GM19455 (cell line): Measurements from ENCODE around the gene TMPRSS13.
"Not testable (repeated sequence)": the region's sequence is repeated elsewhere in the genome, so short reads cannot be mapped to it uniquely, and the experiment has no call there.

Experiments used
- ATAC-seq: cut with Tn5 transposase; IDR thresholded peaks from one replicate; pipeline ENCODE4 v1.9.1; 2021; ENCODE audit not compliant: unreplicated experiment

Gene TMPRSS13

DNA sequence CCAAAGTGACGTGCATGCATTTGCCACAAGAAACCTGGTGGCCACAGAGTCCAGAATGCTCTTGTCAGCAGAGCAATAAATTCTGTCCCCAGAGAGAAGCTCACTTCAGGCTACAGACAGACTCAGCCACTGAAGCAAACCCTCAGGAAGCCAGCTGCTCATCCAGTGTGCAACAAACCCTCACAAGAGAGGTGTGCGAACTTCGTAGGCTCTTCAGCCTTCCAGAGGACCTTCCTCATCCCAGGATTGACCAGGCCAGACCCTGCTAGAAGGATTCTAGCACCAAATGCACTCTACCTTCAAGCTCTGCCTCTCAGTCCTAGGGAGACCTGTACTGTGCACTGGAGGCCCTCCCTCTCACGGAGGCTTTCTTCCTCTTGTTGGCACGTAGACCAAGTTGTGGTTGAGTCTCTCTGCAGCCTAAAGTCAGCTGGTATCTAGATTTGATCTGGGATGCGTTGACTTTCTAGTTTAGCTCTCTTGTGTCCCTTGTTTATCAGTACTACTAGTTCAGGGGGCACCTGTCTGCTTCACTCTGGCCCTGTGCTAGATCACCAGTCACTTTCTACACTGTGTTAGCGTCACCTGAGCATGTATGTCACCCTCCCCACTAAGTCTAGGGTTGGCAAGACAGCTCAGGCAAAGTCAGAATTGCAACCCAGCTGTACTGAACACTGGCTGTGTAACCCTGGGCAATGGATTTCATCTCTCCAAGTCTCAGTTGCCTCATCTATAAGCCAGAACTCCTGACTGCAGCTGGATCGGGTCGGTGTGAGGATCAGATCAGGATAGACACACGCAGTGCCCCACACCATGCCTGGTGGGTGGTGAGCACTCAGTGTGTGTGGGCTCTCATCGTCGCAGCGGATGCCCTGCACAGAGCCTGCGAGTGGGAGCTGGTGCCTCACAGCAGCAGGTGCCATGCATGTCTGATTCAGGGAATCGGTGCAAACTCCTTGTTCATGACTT is 22.1 kb upstream of the TMPRSS13 start:
- ATAC-seq = no peak

DNA sequence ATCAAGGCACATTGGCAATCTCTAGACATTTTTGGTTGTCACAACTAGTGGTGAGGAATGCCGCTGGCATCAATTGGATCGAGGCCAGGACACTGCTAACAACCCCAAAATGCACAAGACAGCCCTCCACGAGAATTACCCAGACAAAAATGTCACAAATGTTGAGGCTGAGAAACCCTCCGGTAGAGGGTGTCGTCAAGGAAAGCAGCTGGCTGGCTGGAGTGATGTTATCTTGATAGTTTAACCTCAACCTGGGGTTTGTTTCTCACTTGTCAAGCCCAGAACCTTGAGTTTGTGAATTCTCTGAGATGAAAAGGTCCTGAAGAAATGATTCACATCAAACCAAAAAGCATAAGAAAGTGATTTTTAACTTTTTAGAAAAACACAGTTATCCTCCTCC is 21.1 kb upstream of the TMPRSS13 start:
- no peak for ATAC-seq

DNA sequence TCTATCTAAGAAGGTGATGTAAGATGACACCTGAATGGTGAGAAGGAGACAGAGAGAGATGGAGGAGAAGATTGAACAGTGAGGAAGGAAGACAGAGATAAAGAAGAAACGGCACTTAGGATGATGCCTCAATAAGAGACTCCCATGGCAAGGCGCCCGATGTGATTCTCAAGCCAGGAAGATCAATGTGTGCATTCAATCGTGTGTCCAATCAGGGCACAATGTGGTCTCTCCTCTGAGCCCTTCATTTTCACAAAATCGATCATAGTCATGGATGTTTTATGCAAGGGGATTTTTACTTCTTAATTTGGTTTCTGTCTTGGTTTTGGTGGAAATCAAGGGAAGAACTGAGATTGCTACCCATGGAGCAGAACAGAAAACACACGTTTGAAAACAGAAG is 19.9 kb upstream of the TMPRSS13 start:
- no peak for ATAC-seq

DNA sequence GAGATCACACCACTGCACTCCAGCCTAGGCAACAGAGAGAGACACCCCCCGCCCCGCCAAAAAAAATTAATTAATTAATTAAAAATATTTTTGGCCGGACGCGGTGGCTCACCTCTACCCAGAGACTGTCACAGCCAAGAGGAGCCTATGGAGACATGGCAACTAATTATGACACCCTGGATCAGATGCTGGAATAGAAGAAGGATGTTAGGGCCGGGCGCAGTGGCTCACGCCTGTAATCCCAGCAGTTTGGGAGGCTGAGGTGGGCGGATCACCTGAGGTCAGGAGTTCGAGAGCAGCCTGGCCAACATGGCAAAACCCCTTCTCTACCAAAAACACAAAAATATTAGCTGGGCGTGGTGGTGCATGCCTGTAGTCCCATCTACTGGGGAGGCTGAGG is 19.3 kb upstream of the TMPRSS13 start:
- ATAC-seq = not testable (repeated sequence)

DNA sequence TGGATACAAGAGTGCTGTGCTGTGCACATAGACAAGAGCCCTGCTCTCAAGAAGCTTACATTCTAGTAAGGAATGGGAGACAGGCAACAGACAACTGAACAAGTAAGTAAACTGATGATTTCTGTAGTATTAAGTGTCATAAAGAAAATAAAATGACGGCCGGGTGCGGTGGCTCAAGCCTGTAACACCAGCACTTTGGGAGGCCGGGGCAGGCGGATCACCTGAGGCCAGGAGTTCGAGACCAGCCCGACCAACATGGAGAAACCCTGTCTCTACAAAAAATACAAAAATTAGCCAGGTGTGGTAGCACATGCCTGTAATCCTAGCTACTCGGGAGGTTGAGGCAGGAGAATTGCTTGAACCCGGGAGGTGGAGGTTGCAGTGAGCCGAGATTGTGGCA is 18.5 kb upstream of the TMPRSS13 start:
- not testable (repeated sequence) for ATAC-seq

DNA sequence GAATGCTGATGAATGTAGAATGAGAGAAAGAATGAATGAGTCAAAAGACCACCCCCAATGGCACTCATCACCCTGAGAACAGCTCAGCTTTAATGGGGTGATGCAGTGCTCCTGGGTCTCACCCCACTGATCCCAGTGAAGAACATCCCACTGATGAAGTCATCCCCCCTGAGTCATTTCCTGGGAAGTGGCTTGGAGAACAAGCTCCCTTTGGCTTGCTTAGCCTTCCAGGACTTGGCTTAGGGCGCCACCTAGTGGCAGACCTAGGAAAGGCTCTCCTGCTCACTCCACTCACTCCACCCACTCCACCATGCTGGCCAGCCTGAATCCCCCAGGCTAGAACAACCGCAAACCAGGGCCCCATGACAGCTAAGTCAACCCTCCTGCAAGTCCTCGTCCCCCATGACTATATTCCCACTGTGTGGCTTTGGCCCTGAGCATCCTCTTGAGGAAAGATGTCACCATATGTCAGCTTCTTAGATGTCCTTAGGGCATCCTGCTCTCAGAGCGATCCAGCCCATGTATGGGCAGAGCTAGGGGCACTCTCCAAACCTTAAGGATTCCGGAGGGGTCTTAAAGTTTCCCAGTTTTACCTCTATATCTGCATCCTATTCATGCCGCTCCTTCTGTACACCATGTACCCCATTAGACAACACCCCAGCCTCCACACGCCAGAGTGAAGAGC is 17.8 kb upstream of the TMPRSS13 start:
- no peak for ATAC-seq

DNA sequence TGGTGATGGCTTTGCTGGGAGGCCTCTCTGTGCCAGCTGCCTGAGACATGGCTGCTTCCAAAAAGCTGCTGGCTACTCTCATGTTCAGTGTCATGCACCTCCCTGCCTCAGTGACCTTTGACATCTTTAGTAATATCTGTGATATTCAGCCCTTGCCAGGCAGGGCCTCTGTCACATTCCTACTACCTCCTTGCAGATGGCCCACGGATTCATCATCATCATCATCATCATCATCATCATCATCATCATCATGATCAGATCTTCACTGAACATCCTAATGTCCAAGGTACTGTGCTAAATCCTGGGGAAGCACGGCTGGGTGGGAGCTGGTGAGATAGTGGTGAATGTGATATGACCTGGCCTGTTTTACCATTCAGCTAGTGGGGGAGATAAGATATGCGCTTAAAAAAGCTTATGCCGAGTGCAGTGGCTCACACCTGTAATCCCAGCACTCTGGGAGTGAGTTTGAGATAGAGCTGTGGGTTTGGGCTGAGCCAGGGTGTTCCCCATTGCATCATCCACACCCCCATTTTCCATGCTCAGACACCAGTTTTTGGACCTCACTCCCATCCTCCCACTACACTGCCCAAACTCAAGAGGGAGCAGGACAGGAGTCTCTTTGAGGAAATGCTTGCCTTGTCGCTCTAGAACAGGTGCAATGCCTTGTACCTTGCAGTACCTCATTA is 17.1 kb upstream of the TMPRSS13 start:
- no peak for ATAC-seq

DNA sequence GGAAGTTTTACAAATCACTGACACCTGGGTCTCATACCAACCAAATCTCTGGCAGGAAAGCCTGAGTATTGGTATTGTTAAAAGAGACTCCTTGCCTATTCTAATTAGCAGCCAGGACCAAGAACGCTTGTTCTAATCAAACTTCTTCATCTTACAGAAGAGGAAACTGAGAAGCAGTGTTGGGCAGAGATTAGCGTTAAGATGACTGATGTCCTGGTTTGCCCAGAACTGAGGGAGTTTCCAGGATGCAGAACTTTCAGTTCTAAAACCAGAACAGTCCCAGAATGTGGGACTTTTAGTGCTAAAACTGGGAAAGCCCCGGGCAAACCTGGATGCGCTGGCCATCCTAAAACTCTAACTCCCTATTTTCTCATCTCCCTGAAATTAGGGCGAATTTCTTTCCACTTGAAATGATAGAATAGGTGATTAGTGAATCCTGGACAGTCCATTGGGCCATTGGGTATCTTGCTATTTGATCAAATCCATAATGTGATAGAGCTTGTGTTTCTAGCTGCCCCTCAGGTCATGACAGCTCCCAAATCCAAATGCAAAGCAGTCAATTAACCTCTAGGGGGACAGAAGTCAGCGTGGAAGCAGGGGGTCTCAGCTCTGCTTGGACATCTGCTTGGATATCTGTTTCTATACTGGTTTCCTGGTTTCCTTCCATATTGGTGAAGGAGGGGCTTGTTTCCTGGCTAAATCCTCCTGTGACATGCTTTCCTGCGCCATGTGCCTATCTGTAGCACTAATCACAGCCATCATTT is 16.0 kb upstream of the TMPRSS13 start:
- no peak for ATAC-seq

DNA sequence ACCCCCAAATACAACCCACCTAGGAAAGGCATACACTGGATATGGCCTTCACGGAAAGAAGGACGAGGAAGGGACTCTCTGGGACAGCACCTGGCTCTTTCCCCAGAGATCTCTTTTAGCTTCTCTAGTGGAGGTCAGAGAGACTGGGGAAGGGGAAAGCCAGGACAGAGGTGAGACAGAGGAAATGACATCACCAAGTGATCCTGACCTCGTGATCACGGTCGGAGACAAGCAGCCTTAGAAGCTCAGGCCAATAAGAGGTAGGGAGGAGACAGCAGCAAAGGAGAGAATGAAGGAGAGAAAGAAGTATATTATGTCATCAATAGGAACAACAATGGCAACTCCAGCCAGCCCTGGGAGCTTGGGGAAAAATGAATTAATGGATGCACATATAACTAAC is 15.4 kb upstream of the TMPRSS13 start:
- ATAC-seq = no peak

DNA sequence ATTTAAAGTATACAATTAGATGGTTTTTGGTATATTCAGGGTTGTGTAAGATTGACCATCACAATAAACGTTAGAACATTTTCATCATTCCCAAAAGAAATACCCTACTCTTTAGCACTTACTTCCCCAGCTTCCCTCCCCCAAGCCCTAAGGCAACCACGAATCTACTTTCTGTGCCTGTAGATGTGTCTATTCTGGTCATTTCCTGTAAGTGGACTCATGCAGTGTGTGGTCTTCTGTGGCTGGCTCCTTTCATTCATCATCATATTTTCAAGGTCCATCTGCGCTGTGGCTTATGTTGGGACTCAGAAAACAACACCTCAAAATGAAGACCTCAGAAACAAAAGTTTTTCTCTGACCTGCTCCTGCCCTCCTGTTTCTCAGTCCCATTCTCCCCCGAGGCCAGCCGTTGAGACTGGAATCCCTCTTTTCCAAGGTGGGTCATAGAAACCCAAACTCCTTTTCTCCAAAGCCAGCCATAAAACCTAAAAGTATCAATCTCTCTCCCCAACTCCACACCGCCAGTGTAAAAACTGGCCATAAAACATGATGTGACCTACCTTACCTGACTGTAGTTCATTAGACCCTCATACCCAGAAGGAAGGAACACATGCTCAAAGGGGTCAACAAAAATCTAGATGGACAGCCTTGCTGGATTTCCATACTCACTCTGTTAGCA is 12.9 kb upstream of the TMPRSS13 start:
- no peak for ATAC-seq

DNA sequence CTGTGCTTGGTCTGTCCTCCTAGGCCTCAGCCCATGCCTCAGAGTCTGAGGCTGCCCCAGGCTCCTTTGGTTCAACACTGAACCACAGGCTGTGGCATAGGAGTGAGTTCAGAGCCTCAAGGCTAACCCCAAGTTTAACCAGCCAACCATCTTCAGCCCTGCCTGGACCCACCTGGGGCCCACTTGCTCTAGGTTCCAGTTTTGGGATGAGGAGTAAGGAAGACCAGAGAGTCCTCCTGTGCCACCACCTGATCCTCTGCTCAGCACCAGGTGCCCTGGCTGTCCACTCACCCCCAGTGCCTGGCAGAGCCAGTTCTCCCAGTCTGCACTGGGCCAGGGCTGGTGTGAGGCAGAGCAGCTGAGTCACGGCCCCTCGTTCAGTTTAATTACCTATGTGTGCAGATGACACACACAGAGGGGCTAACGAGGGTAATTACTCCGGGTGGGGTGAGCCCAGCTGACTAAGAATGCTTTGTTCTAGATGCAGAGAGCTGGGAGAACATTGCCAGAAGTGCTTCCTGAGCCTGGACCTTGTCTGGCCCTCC is 12.0 kb upstream of the TMPRSS13 start:
- ATAC-seq = no peak

DNA sequence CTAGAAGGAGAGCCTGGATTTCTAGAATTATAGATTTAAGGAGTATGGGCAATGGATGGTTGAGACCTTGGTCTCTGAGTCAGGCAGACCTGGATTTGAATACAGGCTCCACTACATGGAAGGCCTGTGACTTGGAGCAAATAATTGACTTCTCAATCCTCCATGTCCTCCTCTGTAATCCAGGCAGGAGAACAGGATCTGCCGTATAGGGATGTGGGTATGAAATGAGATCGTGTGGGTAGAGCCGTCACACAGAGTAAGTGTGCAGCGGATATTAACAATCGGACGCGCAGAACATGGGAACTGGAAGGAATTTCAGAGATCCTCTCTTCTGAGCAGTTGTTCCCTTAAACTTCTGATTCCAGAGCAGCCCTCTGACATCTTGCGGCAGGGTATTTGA is 11.5 kb upstream of the TMPRSS13 start:
- ATAC-seq = no peak

DNA sequence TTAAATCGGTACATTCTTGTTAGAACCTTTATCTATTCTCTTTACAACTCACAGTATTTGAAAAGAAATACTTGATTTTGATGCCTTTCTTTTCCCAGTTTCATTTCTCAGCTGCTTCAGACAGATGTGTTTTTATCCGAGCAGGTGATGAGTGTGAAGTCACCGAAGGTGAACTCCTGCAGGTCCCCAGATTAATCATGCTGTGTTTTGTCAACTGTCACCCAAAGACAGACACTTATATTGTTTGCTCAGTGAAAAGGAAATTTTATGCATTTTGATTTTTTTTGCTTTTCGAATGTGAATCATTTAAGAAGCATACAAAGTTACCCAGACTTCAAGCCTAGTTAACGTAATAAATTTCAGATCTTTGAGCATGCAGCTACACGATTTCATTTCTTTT is 7.8 kb upstream of the TMPRSS13 start:
- no peak for ATAC-seq

DNA sequence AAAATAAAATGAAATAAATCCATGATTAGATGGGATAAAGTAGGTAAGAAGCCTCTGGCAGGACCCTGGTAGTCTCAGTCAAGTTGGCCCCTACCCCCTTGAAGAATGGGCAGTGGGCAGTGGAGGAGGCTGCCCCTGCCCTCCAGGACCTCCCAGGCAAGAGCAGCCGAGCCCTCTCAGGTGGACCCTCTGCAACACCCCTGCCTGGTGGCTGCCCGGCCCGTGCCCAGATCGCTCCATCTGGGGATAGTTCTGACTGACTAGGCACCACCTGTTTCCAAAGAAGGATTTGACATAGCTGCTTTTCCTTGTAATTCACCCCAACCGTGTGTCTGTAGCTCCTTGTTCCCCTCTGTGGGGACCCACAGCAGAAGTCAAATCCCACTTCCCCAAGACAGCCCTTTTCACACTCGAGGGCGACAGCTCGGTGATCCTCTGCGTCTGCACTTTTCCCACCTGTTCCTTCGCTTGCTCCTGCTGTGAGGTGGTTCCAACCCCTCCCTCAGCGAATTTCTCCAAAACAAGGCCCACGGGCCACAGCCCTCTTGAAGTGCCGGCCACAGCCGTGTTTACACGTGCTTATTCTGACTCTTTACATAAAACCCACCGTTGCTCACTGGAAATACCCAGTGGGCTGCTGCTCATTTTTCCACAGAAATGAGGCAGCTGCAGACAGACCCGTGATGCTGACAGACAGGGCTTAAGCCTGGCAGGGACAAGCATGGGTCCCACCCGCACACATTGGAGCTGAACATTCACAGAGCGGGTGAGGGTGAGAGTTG is 5.5 kb upstream of the TMPRSS13 start:
- no peak for ATAC-seq

DNA sequence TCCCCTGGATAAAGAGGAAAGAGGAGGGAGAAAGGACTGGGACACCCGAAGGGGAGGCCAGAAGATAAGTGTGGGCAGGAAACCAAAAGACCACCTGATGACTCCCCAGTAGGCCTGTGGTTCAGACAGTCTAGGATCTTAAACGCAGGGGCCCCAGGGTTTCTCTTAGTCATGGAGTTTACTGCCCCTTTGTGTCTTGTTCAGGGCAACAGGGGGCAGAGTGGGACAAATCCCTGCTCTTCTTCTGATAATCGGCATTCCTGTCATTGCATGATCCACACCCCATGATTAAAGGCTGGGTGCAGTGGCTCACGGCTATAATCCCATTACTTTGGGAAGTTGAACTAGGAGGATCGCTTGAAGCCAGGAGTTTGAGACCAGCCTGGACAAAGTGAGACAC is 4.7 kb upstream of the TMPRSS13 start:
- ATAC-seq = no peak

DNA sequence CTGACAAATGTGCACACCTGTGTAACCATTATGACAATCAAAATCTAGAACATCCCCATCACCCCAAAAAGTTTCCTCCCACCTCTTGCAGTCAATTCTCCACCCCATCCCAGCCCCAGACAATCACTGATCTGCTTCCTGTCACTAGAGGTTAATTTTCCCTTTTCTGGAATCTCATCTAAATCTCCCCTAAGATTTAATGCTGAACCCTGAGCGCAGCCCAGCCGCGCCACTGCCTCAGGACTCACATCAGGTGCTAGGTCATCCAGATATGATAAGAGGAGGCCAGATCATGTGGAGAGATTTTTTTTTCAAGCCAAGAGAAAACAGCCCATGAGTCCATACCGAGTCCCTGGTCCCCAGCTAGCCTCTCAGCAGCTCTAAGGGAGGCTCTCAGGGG is 4.3 kb upstream of the TMPRSS13 start:
- no peak for ATAC-seq

DNA sequence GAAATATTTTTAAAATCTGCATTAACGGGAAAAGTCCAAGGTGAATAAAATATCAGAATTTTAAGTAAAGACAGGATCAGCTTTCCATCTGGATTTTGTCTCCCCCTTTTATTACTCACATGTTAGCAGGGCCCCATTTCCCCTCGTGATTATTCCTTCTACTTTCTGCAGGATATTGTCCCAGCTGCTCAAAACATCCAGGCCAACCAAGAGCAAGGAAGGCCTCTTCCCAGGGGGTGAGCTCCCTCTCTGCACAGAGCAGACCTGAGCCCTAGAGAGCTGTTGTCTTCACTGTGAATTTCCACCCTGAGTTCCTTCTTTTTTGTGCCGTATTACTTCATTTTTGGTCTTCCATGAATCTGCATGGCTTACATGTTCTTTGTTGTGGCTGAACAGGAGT is 3.7 kb upstream of the TMPRSS13 start:
- ATAC-seq = no peak

DNA sequence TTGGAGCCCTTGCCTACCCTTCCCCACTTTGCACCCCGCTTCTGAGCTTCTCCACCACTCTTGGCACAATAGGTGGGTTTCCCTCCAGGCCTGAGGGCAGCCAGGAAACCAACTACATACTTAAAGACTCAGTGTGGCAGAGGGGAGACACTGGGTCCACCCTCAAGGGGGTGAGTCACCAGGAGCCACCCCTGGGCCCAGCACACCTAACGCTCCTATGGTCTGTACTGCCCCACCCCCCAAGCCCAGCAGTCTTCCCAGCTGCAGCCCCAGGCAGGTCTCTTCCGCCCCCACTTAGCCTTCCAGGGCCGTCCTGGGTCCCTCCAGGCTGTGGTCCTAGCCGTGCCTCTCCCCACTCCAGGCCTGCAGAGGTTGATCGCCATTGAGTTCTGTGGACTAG is 3.2 kb upstream of the TMPRSS13 start:
- ATAC-seq = no peak

DNA sequence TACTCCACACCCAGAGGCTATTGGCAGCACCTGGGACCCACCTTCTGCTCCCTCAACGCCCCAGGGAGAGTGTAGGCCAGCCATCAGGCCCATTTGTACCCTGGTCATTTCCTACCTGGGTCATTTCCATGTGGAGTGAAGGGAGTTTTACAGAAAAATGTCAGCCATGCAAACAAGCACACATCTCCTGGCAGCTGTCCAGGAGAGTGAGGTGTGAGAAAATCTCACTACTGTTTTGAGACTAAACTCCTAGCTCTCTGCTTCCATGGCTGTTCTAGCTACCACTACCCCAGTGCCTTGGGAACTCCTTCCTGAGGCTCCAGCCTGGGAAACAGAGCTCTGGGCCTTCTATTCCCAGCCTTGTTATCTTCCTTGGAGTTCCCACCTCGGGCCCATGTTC is 2.8 kb upstream of the TMPRSS13 start:
- ATAC-seq = no peak
